Adrenal gland (tissue), 12 donors: ENCODE data around the gene VPS35L. TPM values are rescaled to one million over a fixed set of nuclear protein-coding genes. Genes with fewer than 3 reads are reported as not detected.

Experiments
- DNase-seq, 7 donors: peaks; one replicate each; pipeline ENCODE4 v3.0.0-alpha.2; 2019 to 2020
- H3K27ac ChIP-seq, 5 donors: fragments of 200-600 bp; sonication (generic) in 4 of 5; 1 replicate in 3 of 5; 2 replicates in 2 of 5; pipeline versions ENCODE4 v1.5.1 to v1.8.0; 2016 to 2020; ENCODE audit warnings: mild to moderate bottlenecking in 1 of 5
- H3K27me3 ChIP-seq: fragments of 200-600 bp; 2 replicates; pipeline ENCODE4 v1.8.0; 2021
- H3K36me3 ChIP-seq, 2 donors: fragments of 200-600 bp; replicated peaks in 1 of 2; 1 replicate in 1 of 2; 2 replicates in 1 of 2; pipeline versions ENCODE4 v1.5.1 to v1.8.0; 2018 to 2022
- H3K4me1 ChIP-seq, 2 donors: fragments of 200-600 bp; replicated peaks in 1 of 2; 1 replicate in 1 of 2; 2 replicates in 1 of 2; pipeline versions ENCODE4 v1.5.1 to v1.8.0; 2018 to 2021
- H3K4me3 ChIP-seq, 4 donors: fragments of 200-600 bp; sonication (generic) in 3 of 4; one replicate each; pipeline ENCODE4 v1.5.1; 2016 to 2018
- H3K9me3 ChIP-seq, 3 donors: fragments of 200-600 bp; sonication (generic) in 1 of 3; replicated peaks in 1 of 3; 1 replicate in 2 of 3; 2 replicates in 1 of 3; pipeline versions ENCODE4 v1.5.1 to v1.8.0; 2016 to 2021
- CTCF ChIP-seq, 6 experiments: fragments of 450-650 bp in 4 of 6; fragments of 200-600 bp in 2 of 6; sonication (generic) in 1 of 6; IDR thresholded peaks; 1 replicate in 5 of 6; 2 replicates in 1 of 6; pipeline versions ENCODE4 v1.5.1 to v1.8.0; 2016 to 2021; ENCODE audit warnings: antibody characterized with exemption in 6 of 6, mild to moderate bottlenecking in 2 of 6, moderate library complexity in 1 of 6
- POLR2A ChIP-seq, 2 donors: fragments of 450-650 bp; IDR thresholded peaks; one replicate each; pipeline ENCODE4 v1.6.1; 2017; ENCODE audit warnings: antibody characterized with exemption in 2 of 2, mild to moderate bottlenecking in 2 of 2, moderate library complexity in 1 of 2
- WGBS, 4 donors: extraction: QIAGEN DNeasy Blood & Tissue Kit in 2 of 4; methylation state at CpG; one replicate each; pipeline versions ENCODE4 v1.1.5 to v1.1.7; 2013 to 2017; 5-methylcytosine and 5-hydroxymethylcytosine counted together
- intact Hi-C, 2 donors: fragments of 100-400 bp; cut with DNase I; formaldehyde crosslinking; loops; one replicate each; pipeline versions ENCODE4 v1.14.1 to v1.15.0; 2022 to 2023
- polyA plus RNA-seq, 3 donors: library from polyadenylated mRNA; stranded (reverse); fragments of 200-250 nt in 2 of 3; fragments of 350-450 nt in 1 of 3; fragmentation: Illumina TruSeq in 1 of 3; extraction: RNeasy Lipid Tissue Mini Kit (QIAGEN cat#74804) in 1 of 3; gene quantifications; one replicate each; pipeline ENCODE4 v1.2.3, GENCODE V29; 2013 to 2014
- total RNA-seq, 9 donors: library from RNA; depleted of rRNA in 4 of 9; stranded (reverse); fragments of >200 nt in 4 of 9; fragments of 120-200 nt in 1 of 9; fragmentation: NEBNext Ultra II Directional in 1 of 9; extraction: Animal tissue kit (Norgen Biotek cat#: 25700) in 1 of 9; gene quantifications; one replicate each; pipeline versions ENCODE4 v1.1.0 to v1.2.4, GENCODE V29; 2013 to 2023
- donor health status: healthy with polysubstance abuse.
- donor health status: Bipolar disorder and iron deficiency.
- donor health status: DM: yes; HTN: yes; CAD: no.
- donor health status: DM: no; HTN: no; CAD: no.
- donor health status: DM: no; HTN: no; CAD: no.
- donor health status: DM: yes; HTN: yes; CAD: no.

Gene VPS35L
- total and polyA plus RNA-seq, 12 donors: 38.3 to 96.7 (median 66.9) TPM

DNA sequence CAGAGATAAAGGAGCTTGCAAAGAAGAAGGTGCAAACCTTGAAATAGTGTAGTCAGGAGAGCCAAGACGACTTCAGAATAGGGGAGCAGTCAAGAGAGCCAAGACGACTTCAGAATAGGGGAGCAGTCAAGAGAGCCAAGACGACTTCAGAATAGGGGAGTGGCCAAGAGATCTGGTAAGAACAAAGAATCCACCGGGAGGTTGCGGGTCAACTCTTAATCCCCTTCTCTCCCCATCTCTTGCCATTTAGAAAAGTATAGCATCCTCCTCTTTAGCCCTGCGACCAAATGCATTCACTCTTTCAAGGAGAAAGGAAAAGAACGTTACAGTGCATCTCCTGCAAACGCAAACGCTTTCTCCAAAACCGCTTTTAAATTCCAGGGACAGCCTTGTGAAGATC lies 161.8 kb downstream of the VPS35L start:
- Histone ChIP-seq H3K27ac (peak overlapping the region in 3 of 5 donors; percentile 43 to 85 (median 68)), H3K27me3 (no peaks in the 10 kb centered on the region), H3K36me3 (peaks cover 0 to 10% of the 10 kb centered on the region in 2 donors), H3K9me3 (no peaks in the 10 kb centered on the region), H3K4me1 (peaks cover 6 to 18% of the 10 kb centered on the region in 2 donors), H3K4me3 (peak overlapping the region in 3 of 4 donors; percentile 80 to 98 (median 87))
- DNase-seq: no peak
- no peak for TF ChIP-seq CTCF (IDR thresholded peaks at IDR 0.05)
- TF ChIP-seq POLR2A (IDR thresholded peaks at IDR 0.05): no peak
- intact Hi-C loops: loop anchor here in 1 of 2 donors (5.0 kb wide), 1 partner anchor 165 kb away; the partner anchor contains the start of gene GPRC5B
- 0% methylated on average over 10 of the region's 10 CpGs for WGBS, 4 donors

- H3K4me3 ChIP-seq: peak within 1 kb of the TSS; percentile 27 to 98 (median 84)
- 0% methylated on average over 25 to 88 of the region's 88 CpGs for whole genome bisulfite sequencing, 4 donors
- intact Hi-C loops: loop anchor here in 1 of 2 donors (5.0 kb wide), 1 partner anchor 164 kb away; the partner anchor contains the start of gene GPRC5B
Observed at GRCh38 chr16:19717741-19718623, 162.5 kb downstream of the VPS35L start, which contains the start of the genes IQCK and KNOP1. Gene IQCK (plus strand): TSS chr16:19718271. CDS start chr16:19718307, 36 bp downstream. Gene KNOP1 (minus strand): TSS chr16:19718227. CDS start chr16:19715035, 3,192 bp downstream.

GRCh38 chr16:19718624-19718965 lies 163.1 kb downstream of the VPS35L start:
- Histone ChIP-seq H3K9me3 (no peaks in the 10 kb centered on the region), H3K27me3 (no peaks in the 10 kb centered on the region), H3K4me1 (peaks cover 6 to 18% of the 10 kb centered on the region in 2 donors), H3K4me3 (peak overlapping the region; percentile 27 to 98 (median 84)), H3K36me3 (peaks cover 0 to 10% of the 10 kb centered on the region in 2 donors), H3K27ac (peak overlapping the region in 2 of 5 donors; percentile 43 to 68)
- intact Hi-C loops: loop anchor here in 1 of 2 donors (5.0 kb wide), 1 partner anchor 164 kb away; the partner anchor contains the start of gene GPRC5B
- WGBS, 4 donors: 0 to 1% (median 0%) methylated on average over 12 to 21 of the region's 21 CpGs
- TF ChIP-seq POLR2A (IDR thresholded peaks at IDR 0.05) (no peak), CTCF (IDR thresholded peaks at IDR 0.05) (no peak)
- peak in 2 of 7 donors; percentile 38 to 59 for DNase-seq

More at GRCh38 chr16:19717741-19718623, 162.5 kb downstream of the VPS35L start, which contains the start of the genes IQCK and KNOP1:
- H3K9me3 ChIP-seq: no peaks in the 10 kb centered on the region
- peaks cover 0 to 10% of the 10 kb centered on the region in 2 donors for H3K36me3 ChIP-seq
- peak within 1 kb of the TSS in 4 of 5 donors; percentile 13 to 85 (median 56) for H3K27ac ChIP-seq
- DNase-seq: peak; percentile 87 to 93 (median 88)
- peak; percentile 21 to 24 for TF ChIP-seq POLR2A (IDR thresholded peaks at IDR 0.05)
- TF ChIP-seq CTCF (IDR thresholded peaks at IDR 0.05): peak in 3 of 6 experiments; percentile 6 to 30 (median 21)
- peaks cover 6 to 18% of the 10 kb centered on the region in 2 donors for H3K4me1 ChIP-seq
- H3K27me3 ChIP-seq: no peaks in the 10 kb centered on the region
